Measurements from ENCODE around the gene SUN3.

DNA sequence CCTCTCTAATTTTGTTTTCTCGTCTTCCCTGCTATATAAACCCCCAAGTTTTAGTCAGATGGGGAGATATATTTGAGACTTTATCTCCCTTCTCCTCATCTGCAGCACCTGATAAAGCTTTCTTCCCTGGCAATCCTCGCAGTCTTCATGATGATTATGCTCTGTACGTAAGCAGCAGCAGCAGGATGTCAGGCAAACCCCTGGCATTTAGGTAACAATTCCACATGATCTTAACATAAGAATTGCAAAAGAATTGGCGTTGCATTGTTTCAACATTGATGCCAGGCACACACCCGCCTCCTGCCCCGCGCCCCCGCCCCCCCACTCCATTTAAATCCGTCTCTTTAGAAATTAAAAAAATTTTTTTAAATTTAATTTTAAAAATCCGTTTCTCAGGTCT, 86.8 kb downstream of the SUN3 start:
- TF ChIP-seq, protein P1, sequence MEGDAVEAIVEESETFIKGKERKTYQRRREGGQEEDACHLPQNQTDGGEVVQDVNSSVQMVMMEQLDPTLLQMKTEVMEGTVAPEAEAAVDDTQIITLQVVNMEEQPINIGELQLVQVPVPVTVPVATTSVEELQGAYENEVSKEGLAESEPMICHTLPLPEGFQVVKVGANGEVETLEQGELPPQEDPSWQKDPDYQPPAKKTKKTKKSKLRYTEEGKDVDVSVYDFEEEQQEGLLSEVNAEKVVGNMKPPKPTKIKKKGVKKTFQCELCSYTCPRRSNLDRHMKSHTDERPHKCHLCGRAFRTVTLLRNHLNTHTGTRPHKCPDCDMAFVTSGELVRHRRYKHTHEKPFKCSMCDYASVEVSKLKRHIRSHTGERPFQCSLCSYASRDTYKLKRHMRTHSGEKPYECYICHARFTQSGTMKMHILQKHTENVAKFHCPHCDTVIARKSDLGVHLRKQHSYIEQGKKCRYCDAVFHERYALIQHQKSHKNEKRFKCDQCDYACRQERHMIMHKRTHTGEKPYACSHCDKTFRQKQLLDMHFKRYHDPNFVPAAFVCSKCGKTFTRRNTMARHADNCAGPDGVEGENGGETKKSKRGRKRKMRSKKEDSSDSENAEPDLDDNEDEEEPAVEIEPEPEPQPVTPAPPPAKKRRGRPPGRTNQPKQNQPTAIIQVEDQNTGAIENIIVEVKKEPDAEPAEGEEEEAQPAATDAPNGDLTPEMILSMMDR (conservative IDR thresholded peaks at IDR 0.05; ENCODE audit: low read depth, low read length) = no peak
- TF ChIP-seq POLR2A (IDR thresholded peaks at IDR 0.05; ENCODE audit: low read depth, low read length) (no peak), CEBPB (IDR thresholded peaks at IDR 0.05; ENCODE audit: low read depth, low read length) (no peak), RAD21 (IDR thresholded peaks at IDR 0.05; ENCODE audit: low read length) (no peak), MAFK (IDR thresholded peaks at IDR 0.05; ENCODE audit: low read depth, low read length) (no peak), RFX5 (IDR thresholded peaks at IDR 0.05; ENCODE audit: low read depth, low read length) (no peak), NFE2L2 (IDR thresholded peaks at IDR 0.05; ENCODE audit: low read depth, low read length) (no peak), MXI1 (IDR thresholded peaks at IDR 0.05; ENCODE audit: borderline replicate concordance, low read depth, low read length) (no peak), BHLHE40 (IDR thresholded peaks at IDR 0.05; ENCODE audit: low read depth, low read length) (no peak), FOS (IDR thresholded peaks at IDR 0.05; ENCODE audit: low read depth, low read length) (no peak)
- TF ChIP-seq, protein P2, sequence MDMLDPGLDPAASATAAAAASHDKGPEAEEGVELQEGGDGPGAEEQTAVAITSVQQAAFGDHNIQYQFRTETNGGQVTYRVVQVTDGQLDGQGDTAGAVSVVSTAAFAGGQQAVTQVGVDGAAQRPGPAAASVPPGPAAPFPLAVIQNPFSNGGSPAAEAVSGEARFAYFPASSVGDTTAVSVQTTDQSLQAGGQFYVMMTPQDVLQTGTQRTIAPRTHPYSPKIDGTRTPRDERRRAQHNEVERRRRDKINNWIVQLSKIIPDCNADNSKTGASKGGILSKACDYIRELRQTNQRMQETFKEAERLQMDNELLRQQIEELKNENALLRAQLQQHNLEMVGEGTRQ (IDR thresholded peaks at IDR 0.05; ENCODE audit: low read depth, low read length) = no peak
- TF ChIP-seq, protein P3, sequence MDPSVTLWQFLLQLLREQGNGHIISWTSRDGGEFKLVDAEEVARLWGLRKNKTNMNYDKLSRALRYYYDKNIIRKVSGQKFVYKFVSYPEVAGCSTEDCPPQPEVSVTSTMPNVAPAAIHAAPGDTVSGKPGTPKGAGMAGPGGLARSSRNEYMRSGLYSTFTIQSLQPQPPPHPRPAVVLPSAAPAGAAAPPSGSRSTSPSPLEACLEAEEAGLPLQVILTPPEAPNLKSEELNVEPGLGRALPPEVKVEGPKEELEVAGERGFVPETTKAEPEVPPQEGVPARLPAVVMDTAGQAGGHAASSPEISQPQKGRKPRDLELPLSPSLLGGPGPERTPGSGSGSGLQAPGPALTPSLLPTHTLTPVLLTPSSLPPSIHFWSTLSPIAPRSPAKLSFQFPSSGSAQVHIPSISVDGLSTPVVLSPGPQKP (IDR thresholded peaks at IDR 0.05; ENCODE audit: borderline replicate concordance, low read depth, low read length) = no peak
